GM03348 (cell line): ENCODE results near the gene N4BP2L1.
"Not testable (repeated sequence)": the region's sequence is repeated elsewhere in the genome, so short reads cannot be mapped to it uniquely, and the experiment has no call there.

ENCODE experiments used
- DNase-seq: peaks from one replicate; pipeline ENCODE4 v3.0.0; 2012; ENCODE audit warnings: low spot score

Gene N4BP2L1

DNA sequence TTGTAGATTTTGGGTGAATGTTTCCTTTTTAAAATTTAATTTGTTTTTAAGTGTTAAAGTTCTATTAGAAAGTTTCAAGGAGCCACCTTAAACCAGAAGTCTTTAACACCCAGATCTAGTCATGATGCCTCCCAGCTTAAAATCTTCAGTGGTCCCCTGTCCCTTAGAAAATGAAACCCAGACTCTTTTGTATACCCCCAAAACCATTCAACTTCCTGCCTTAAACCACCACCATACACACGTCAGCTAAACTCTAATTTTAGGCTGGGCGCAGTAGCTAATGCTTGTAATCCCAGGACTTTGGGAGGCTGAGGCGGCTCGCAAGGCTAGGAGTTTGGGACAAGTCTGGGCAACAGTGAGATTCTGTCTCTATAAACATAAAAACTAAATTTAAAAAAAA, 37.9 kb downstream of the N4BP2L1 start:
- DNase-seq = no peak

DNA sequence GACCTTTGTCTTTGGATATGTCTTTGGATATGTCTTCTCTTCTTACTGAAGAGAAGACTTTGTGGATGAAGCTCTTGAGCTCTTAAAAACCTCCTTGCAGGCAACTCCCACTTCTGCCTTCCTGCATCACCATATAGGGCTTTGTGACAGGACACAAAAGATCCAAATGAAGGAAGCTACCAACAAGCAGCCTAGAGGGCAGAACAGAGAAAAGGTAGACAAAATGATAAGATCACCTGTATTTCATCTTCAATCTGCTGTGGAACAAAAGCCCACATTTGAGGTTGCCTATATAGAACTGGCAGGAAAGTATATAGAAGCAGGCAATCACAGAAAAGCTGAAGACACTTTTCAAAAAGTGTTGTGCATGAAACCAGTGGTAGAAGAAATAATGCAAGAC, 42.5 kb downstream of the N4BP2L1 start:
- DNase-seq = no peak

DNA sequence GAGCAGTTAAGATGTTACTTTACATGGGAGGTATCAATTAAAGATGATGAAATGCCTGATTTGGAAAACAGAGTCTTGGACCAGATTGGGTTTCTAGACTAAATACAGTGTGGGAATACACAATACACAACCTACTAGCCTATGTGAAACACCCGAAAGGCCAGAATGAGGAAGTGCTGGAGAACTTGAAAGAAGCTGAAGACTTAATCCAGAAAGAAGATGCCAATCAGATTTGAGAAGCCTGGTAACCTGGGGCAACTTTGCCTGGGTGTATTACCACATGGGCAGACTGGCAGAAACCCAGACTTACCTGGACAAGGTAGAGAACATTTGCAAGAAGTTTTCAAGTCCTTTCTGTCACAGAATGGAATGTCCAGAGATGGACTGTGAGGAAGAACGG, 43.2 kb downstream of the N4BP2L1 start:
- no peak for DNase-seq

DNA sequence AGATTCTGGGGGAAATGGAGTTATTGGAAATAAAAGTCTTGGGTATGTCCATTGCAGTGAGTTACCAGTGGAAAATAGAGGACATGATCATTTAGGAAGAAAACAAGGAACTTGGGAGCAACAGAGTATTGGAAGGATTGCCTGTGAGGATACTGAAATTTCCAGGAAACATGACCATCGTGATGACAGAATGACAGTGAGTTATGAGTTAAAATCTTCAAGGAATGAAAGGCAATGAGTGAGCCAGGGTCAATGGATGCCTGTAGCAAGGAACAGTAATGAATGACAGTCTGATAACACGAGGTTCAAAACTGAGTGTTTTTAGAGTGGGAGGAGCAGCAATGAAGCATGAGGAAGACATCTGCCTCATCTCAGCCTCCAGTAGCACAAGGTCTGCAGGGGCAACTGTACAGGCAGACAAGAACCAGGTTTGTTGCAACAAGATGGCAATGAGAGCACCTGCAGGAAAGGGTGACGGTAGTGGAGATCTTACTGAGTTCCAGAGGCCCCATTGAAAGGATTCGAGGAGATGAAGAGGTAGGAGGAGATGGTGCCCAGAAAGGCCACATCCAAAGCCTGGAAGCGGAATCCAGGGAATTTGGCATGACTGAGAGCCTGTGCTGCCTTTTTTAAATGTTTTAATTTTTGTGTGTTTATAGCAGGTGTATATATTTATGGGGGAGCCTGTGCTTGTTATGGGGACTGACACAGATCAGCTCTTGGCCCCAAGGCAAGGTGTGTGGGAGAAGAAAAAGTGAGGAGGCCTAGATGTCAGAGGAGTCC, 43.9 kb downstream of the N4BP2L1 start:
- DNase-seq = no peak

DNA sequence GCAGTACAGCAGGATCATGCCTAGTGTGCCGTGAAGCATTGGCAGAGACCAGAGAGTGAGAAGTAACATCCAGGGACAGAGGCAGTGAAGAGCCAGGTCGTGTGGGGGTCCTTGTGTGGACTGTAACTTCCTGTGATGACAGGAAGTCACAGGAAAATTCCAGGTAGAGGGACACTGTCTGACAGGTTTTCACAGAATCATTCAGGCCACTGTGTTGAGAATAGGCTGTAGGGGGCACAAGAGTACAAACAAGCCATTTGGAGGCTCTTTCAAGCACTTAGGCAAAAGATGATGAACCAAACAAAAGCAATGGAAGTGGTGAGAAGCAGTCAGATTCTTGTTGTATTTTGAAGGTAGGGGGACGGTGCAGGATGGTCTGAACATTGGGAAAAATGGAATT, 46.4 kb downstream of the N4BP2L1 start:
- peak; percentile 20 for DNase-seq

DNA sequence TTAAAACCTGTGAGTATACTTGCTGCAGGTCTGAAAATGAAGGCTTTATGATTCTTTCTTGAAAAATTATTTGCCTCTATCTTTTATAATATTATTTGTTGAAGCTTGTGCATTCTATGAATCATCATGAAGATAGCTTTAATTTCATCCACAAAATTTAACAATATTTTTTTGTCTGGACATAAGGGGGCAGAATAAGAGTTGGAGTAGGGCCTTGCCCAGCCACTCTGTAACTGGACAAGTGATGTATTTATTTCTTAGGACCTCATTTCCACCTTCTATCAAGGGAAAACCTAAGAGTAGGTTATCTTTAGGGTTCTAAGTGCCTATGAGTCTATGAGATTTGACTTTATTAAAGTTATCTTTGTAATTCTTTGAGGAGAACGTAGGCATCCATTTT, 49.9 kb downstream of the N4BP2L1 start:
- DNase-seq = no peak

DNA sequence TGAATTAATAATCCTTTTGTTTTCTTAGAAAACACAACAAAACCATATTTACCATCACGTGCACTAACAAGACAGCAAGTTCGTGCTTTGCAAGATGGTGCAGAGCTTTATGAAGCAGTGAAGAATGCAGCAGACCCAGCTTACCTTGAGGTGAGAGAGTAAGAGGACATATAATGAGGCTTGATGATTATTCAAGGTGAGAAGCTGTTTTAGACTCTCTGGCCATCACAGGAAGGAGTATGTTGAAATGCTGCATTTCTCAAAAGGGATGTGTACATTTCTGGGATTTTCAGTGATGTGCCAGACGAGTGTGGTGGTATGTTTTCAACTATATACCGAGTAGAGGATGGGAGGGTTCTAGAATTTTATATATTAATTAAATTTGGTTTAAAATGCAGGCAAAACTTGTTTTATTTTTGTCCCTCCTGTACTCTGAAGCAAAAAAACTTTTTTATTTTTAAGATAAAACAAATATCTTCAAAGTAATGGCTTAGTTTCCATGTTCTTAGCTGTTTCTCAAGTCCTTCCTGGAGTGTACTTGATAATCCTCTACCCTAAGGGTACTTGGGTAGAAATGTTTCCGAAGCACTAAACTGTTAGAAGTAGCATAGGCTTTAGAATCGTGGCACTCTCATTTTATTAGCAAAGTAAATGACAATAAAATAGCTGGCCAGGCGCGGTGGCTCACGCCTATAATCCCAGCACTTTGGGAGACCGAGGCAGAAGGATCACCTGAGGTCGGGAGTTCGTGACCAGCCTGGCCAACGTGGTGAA, 51.1 kb downstream of the N4BP2L1 start:
- DNase-seq = no peak

DNA sequence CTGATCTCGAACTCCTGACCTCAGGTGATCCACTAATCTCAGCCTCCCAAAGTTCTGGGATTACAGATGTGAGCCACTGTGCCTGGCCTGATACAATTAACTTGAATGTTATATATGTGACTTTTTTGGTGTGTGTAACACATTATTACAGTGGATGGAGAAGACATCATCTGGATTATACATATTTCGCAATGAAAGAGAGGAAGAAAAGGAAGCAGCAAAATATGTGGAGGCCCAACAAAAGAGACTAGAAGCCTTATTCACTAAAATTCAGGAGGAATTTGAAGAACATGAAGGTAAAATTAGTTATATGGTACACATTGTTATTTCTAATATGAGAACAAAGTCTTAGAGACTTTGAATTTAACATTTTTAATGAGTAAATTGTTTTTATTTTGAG, 57.1 kb downstream of the N4BP2L1 start:
- no peak for DNase-seq

DNA sequence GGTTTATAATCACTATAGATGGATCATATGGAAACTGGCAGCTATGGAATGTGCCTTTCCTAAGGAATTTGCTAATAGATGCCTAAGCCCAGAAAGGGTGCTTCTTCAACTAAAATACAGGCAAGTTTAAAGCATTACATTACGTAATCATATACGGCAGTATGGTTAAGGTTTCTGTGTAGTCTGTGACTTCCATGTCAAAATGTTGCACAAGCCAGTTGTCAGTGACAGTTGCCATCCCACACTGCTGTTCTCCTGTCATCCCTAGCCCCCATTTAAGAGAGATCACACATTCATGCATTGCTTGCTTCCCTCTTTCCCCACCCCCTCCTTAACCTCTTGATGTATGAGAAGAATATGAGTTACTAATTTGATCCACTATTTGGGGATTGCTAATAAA, 65.4 kb downstream of the N4BP2L1 start:
- no peak for DNase-seq

DNA sequence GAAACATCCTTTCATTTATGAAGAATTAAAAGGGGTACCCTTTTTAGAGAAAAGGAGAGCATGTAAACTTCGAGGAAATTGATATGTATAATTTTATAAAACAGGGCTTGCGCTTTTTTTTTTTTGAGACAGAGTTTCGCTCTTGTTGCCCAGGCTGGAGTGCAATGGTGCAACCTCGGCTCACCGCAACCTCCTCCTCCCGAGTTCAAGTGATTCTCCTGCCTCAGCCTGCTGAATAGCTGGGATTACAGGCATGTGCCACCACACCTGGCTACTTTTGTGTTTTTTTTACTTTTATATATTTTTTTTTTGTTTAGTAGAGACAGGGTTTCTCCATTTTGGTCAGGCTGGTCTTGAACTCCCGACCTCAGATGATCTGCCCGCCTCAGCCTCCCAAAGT, 72.0 kb downstream of the N4BP2L1 start:
- not testable (repeated sequence) for DNase-seq

DNA sequence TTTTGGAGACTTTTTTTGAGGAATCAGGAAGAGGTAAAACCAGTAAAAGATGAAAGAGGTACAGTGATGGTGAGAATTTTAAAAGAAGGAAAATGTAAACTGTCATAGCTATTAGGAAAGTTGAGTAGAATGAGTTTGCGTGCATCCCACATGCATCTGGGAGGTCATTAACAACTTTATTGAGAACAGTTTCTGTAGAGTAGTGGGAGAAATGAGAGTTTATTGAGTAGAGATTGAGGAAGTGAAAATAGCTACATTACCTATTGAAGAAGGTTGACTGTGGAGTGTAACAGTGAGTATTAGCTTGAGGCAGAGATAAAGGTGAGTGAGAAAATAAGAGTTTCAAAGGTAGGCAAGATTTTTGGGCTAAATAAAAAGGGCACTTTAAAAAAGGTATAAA, 73.9 kb downstream of the N4BP2L1 start:
- DNase-seq = no peak

DNA sequence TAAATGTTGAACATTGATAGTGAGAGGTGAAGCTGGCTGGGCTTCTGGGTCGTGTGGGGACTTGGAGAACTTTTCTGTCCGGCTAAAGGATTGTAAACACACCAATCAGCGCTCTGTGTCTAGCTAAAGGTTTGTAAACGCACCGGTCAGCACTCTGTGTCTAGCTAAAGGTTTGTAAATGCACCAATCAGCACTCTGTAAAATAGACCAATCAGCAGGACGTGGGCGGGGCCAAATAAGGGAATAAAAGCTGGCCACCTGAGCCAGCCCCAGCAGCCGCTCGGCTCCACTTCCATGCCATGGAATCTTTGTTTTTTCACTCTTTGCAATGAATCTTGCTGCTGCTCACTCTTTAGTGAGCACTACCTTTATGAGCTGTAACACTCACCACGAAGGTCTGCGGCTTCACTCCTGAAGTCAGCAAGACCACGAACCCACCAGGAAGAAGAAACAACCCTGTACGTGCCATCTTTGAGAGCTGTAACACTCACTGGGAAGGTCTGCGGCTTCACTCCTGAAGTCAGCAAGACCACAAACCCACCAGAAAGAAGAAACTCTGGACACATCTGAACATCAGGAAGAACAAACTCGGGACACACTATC, 77.0 kb downstream of the N4BP2L1 start:
- not testable (repeated sequence) for DNase-seq
